ENCODE measurements around the gene FDXR.

- no peak for TF ChIP-seq POLR2A (IDR thresholded peaks at IDR 0.05; ENCODE audit: low read depth, low read length)
- no peak for TF ChIP-seq TAF1 (IDR thresholded peaks at IDR 0.05; ENCODE audit: low read depth, low read length)
- no peak for TF ChIP-seq SPI1 (IDR thresholded peaks at IDR 0.05; ENCODE audit: low read depth, low read length)
Measured at GRCh38 chr17:74875977-74876593, 3.3 kb upstream of the FDXR start.
